HG03064 (cell line): ENCODE data around the gene SYAP1.
"Not testable (repeated sequence)": the region's sequence is repeated elsewhere in the genome, so short reads cannot be mapped to it uniquely, and the experiment has no call there.

Experiments used
- ATAC-seq: cut with Tn5 transposase; IDR thresholded peaks from one replicate; pipeline ENCODE4 v1.9.1; 2021; ENCODE audit warnings: low read depth; ENCODE audit not compliant: unreplicated experiment

Gene SYAP1

DNA sequence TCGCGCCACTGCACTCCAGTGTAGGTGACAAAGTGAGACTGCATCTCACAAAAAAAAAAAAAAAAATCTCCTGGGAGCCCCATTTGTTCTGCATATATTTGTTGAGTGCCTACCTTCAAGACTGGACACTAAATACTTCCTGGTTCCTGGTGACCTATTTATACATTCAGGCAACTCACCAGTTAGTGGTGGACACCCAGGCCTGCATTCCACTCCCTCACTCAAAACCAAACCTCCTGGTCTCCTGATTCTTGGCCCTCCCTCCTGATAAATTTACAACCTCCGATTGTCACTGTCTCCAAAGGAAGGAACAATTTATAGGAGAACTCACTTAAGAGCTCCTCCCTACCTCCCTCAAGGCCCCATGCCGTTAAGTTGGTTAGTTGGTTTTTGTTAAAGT is 3.1 kb downstream of the SYAP1 start:
- ATAC-seq, result no peak

DNA sequence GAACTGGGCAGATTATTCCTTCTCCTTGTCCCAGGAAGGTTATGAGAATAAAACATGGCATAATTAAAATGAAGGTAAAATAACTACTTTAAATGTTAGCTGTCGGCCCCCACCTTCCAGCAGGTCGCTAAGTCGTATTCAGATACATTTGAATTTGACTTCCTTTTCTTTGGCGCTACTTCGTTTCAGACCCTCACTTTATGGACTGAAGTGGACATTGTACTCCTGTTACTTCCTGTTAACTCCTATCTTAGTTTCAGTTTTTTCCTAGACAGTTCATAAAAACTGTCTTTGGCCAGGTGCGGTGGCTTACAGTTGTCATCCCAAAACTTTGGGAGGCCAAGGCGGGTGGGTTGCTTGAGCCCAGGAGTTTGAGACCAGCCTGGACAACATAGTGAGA is 5.7 kb downstream of the SYAP1 start:
- no peak for ATAC-seq

DNA sequence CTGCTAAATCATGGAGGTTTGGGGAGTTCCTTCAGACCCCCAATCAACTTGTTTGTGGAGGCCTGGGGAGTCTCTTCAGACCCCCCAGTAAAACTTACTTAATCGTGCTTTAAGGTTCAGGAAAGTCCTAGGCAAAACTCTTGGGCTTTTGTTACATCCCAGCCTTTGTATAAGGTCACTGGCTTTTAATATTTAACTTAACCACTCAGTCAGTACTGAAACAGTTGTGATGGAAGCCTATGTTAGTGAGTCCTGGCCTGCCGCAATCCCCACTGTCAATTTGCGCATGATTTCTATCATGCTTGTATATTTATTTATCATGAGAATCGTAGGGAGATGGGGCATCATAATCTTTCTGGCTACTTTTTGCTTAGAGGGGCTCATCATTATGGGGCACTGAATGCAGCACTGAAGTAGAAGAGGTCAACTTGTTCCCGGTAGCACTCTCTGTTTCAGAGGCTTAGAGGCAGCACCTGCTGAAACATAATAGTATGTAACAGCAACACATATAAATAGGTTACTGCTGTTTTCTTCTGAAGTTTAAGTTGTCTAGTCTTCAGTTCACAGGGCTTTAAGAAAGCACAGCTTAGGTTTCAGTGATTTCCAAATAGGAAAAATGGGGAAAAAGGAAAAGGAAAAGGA is 7.1 kb downstream of the SYAP1 start:
- ATAC-seq, result peak; percentile 79

DNA sequence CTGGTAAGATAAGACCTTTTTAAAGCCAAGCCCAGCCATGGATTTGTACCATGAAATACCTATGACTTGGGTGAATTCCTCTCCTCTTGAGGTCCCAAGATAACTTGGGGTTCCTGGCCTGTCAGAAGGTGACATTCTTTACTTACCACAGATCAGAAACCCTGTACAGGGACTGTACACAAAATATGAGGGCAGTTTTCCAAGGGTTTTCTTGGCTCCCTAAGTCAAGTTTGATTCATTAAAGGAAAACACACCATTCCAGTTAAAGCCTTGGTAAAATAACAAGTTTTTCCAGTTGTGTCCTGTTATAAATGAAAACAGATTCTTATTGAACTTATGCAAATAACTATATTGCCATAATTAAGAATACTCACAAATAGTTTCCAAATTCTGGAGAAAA is 8.2 kb downstream of the SYAP1 start:
- ATAC-seq, result no peak

DNA sequence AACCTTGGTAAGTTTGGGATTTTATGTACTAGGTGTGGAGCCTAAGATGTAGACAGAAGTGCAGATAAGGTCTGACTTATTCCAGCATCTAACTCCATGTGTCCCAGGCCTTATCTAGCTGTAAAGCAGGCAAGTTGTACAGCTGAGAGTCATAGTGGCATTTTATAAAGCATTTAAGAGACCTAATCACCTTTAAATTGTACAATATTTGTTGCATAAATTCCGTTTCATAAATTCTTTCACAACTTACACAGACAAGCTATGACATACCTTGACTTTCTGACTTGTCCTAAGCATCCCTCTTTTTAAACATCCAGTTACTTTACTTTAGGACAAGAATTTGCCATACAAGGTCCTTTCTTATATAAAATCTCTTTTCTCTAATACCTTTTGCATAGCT is 11.0 kb downstream of the SYAP1 start:
- no peak for ATAC-seq

DNA sequence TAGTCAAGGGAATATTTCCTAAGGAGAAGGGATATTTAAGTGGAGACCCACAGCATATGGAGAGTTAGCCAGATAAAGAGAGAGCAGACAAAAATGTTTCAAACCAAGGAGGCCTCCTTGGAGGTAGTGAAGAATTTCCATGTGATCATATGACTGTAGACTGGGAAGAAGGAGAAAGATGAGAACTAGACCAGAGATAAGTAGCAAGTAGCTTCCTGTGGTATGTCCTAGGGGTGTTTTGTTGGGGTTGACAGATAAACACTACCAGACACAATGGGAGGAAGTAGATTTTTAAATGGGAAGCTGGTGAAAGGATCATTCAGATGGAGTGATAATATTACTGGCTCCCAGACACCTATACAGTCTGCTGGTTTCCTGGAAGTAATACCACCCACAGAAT is 13.6 kb downstream of the SYAP1 start:
- no peak for ATAC-seq

DNA sequence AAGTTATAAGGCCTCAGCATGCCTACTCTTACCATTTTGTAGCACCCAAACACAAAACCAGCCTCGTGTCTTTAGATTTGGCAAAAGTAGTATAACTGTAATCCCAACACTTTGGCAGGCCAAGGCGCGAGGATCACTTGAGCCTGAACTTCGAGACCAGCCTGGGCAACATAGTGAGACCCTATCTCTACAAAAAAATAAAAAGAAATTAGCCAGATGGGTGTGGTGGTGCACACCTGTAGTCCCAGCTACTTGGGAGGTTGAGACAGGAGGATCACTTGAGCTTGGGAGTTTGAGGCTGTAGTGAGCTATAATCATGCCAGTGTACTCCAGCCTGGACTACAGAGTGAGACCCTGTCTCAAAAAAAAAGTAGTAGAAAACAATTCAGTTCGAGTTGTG is 17.6 kb downstream of the SYAP1 start:
- ATAC-seq, result no peak

DNA sequence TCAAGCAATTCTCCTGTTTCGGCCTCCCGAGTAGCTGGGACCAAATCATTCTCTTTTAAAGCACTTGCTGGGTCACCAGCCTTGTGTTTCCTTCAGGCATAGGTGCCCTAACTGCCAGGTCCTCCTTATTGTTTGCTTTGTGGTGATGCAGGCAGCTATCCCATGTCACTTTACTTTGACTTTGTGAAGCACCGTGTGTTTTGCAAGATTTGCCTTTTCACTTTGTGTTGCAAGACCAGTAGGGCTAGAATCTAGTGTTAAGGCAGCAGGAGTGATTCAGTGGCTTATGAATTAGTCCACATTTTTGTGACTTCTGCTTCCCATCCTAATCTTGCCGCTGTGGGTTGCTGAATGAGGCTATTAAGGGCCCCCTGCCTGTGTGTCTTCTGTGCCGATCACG is 20.2 kb downstream of the SYAP1 start:
- ATAC-seq, result no peak

DNA sequence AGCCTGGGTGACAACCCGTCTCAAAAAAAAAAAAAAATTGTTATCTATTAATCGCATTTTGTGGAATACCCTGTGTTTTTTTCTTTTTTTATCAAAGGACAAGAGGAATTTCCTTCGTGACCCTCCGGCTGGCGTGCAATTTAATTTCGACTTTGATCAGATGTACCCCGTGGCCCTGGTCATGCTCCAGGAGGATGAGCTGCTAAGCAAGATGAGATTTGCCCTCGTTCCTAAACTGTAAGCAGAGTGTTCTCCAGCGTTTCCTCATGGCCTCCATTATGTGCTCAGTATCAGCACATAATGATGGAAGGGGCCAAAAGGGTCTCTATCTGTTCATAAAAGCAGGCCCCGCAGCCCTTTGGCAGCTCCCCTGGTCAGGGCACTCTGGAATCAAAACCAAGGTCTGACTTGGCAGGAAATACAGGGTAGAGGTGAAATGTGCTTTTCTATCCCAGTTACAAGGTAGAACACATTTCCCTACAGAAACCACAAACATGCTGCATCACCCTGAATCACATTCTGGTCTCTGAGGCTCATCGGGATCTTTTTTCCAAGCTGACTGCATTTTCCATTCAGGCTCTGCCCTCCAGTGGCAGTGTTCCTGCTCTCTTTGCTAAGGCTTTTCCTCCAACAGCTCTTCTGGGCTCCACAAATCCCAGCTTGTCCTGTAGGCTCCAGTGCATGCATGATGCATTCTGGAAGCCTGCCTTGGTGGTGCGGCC is 24.4 kb downstream of the SYAP1 start:
- no peak for ATAC-seq

DNA sequence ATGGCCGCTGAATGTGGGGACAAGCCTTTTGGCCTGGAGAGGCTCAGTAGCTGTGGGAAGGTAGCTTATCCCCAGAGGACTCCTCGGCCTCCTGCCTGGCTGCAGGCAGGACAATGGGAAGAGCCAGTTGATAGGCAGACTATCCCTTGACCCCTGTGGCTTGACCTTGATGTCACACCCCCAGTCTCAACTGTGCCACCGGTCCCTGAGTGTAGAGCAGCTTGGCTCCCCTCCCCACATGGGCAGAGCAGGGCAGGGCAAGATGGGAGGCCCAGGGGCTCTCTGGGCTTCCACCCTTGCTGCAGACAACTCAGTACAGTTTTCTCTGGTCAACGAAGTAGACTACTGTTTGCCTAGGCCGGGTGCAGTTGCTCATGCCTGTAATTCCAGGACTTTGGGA is 25.7 kb downstream of the SYAP1 start:
- ATAC-seq, result no peak

DNA sequence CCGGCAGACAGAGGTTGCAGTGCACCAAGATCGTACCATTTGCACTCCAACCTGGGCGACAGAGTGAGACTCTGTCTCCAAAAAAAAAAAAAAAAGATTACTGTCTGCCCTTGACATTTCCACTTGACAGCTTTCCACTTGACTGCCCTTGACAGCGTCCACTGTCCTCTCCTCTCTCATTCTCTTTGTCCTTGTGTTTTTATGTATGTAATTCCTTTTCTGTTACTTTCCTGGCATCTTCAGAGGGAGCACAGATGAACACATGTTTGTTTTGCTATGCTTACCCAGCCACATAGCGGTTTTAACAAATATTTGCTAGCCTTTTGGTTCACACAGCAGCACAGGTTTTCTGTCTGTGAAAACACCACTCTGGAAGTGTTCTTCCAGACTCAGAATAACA is 26.2 kb downstream of the SYAP1 start:
- ATAC-seq, result no peak

DNA sequence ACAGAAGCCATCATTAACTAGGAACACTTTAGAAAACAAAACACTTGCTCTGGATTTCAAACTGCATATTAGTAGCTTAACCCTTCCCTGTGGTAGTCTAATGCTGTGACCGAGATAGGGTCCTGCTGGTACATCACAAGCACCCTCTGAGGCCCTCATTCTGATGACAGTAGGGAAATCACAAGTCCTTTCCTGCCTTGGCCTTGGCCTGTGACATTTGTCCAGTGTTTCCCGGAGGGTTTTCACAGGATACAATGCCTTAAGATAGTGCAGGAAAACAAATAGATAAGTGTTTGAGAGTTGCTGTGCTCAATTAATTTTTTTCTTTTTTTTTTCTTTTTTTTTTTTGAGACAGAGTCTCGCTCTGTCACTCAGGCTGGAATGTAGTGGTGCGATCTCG is 29.0 kb downstream of the SYAP1 start:
- no peak for ATAC-seq

DNA sequence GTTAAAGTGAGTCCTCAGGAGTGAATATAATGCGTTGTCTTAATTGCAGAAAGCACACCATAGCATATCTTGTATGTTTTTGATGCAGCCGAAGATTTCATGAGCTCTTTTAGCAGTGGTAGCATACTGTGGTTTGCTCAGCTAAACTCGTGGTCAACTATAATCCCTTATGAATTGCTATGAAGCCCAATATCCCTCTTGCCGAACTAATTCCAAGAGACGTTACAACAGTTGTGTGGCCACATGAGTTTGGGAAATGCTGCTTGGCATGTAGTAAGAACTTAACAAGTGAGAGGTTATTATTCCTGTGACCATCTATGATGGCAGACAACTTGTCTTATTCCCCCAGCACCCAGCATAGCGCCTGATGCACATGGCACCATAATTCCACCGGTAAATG is 30.7 kb downstream of the SYAP1 start:
- no peak for ATAC-seq

DNA sequence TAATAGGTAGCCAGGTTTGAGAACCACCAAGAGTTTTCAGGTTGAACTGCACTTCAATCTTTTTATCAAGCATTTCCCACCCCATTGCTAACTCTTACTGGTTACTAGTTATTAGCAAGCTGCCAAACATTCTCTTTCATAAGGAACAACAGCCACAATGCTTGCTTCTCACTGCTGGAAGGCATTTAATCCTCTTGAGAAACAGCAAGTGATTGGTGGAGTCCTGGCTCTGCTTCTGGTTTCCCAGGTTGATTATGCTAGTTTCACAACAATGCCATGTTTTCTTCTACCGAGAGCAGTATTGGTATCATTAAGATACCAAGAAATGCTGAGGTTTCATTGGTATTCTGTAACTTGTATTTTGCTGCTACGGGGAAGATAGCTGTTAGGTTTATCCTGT is 34.6 kb downstream of the SYAP1 start:
- no peak for ATAC-seq

DNA sequence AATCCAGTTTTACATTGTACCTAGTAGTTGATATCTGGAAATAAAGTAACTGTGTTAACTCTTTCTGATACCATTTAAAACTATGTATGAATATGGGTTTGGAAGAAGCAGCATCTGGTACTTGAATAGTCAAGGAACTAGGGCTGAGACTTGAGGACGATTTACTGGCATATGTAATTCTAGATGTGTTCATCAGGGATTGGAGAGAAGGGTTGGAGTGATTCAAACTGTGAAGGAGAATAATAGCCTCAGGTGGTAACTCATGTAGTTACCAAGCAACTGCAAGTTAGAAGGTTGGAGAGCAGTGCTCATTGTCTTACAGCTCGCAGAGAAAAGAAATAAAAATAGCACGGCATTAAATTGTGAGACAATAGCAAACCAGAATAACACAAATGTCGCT is 37.3 kb downstream of the SYAP1 start:
- ATAC-seq, result no peak

DNA sequence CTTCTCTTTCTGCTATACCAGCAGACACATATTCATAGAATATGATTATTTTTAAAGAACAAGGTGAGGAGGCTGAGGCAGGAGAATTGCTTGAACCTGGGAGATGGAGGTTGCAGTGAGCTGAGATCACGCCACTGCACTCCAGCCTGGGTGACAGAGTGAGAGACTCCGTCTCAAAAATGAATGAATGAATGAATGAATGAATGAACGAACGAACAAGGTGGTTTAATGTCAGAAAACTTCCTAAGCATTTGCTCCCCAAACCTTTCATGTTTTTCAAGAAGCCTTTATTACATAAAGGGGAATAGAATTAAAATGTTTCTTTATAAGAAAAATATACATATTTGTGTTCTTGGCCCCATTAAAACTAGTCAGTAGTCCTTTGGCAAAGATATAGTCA is 42.1 kb downstream of the SYAP1 start:
- ATAC-seq, result not testable (repeated sequence)

DNA sequence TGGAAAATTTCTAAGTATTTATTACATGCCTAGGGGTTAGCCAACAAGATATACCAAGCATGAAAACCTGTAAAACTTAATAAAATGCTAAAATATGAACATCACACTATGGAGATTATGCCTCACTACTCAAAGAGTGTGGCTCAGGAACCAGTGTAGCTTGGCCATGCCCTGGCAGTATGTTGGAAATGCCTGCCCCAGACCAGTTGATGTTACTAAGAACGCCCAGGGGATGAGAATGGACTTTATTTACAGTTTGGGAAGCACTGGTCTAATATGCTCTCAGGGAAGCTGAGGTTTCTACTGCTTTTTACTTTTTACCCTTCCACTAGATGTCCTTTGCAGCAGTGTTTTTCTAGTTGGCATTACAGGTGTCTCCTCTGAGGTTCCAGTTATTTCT is 43.2 kb downstream of the SYAP1 start:
- ATAC-seq, result no peak

DNA sequence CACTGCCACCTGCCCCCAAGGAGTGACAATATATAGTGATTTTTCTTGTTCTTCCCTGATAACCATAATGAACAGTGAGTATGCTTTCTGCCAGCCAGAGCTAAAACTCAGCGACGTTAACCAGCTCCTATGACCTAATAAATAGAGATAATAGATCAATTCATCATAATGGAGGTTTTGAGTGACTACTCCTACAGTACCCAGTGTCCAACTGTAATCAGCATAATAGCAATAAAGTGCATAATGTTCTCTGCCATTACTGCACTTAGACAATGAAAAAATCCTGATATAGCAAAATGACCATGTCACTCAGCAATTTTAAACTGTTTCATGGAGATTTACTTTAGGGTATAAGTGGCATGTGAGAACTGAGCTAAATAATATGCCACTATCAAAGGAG is 46.2 kb downstream of the SYAP1 start:
- no peak for ATAC-seq

DNA sequence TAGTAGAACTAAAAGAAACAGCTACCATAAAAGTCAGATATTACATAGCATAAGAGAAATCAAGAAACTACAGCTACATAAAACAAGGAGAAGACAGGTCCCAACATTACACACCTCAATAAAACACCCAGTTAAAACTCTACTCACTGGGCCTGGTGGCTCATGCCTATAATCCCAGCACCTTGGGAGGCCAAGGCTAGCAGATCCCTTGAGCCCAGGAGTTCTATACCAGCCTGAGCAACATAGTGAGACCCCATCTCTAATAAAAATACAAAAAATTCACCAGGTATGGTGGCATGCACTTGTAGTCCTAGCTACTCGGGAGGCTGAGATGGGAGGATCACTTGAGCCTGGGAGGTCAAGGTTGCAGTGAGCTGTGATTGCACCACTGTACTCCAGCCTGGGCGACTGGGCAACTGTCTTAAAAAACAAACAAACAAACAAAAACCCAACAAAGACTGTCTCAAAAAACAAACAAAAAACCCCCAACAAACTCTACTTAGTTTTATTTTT is 51.6 kb downstream of the SYAP1 start:
- ATAC-seq, result no peak

DNA sequence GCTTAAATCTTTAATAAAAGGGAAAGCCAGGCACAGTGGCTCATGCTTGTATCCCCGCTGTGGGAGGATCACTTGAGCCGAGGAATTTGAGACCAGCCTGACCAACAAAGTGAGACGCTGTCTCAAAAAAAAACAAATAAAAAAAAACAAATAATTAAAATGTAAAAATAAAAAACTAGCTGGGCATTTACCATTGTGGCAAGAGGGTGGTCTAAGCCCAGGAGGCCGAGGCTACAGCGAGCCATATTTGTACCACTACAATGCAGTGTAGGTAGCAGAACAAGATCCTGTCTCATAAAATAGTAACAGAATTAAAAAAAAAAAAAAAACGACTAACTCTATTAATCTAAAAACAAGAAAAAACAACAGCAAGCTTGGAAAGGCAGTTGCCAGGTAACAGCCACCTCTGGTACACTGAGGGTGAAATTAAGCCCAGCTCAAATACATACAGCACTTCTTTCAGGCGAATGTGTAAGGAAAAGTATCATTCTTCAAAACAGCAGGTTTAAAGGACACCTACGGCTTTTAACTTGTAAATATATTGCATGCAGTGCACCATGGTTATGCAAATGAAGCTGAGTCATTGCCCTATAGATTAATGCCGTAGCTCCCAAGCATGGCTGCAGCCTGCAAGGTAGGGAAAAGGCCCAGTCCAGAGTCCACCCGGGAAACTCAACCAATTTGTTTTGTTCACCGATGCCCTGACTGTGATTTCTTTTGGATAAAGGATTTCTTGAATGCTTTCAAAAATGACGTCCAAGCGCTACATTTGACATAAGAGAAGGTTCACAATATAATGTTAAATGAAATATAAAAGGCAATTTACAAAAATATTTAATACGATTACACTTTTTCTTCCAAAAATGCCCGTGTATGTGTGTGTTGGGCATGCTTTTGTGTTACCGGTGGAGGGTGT is 52.3 kb downstream of the SYAP1 start:
- no peak for ATAC-seq

DNA sequence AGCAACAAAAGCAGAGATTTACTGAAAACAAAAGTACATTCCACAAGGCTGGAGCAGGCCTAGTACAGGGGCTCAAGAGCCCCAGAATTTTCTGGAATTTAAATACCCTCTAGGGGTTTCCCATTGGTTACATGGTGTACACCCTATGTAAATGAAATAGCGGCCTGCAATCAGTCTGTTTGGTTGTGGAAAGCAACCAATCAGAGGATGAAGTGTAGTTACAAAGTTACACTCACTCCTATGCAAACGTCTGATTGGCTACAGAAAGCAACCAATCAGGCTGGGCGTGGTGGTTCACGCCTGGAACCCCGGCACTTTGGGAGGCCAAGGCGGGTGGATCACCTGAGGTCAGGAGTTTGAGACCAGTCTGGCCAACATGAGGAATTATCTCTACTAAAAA is 53.0 kb downstream of the SYAP1 start:
- no peak for ATAC-seq
